ENCODE measurements around the gene C15orf61. TPM values are rescaled to one million over a fixed set of nuclear protein-coding genes. Genes with fewer than 3 reads are reported as not detected.

Gene C15orf61
- 13.6 TPM for total RNA-seq
- long read RNA-seq, full-length matches to known transcripts, result 46 of 47 reads
- long read RNA-seq, partial matches to known transcripts, result 0 of 47 reads
- long read RNA-seq, other reads (novel, unspliced or antisense), result 1 of 47 reads

- ATAC-seq, result peak; percentile 94
- DNase-seq, result peak; percentile 93
- intact Hi-C loops (cut with micrococcal nuclease), result no loop called here
Observed at GRCh38 chr15:67521029-67521782, at the start of gene C15orf61. TSS of gene C15orf61 (plus strand) at chr15:67521131. CDS start at chr15:67521249, 118 bp downstream.

- DNase-seq (no peak), ATAC-seq (no peak)
- intact Hi-C loops (cut with micrococcal nuclease), result no loop called here
Observed at GRCh38 chr15:67472957-67473356, 48.0 kb upstream of the C15orf61 start.

GRCh38 chr15:67474405-67475110 lies 46.4 kb upstream of the C15orf61 start:
- DNase-seq, result no peak
- intact Hi-C loops (cut with micrococcal nuclease), result no loop called here
- ATAC-seq, result no peak

DNA sequence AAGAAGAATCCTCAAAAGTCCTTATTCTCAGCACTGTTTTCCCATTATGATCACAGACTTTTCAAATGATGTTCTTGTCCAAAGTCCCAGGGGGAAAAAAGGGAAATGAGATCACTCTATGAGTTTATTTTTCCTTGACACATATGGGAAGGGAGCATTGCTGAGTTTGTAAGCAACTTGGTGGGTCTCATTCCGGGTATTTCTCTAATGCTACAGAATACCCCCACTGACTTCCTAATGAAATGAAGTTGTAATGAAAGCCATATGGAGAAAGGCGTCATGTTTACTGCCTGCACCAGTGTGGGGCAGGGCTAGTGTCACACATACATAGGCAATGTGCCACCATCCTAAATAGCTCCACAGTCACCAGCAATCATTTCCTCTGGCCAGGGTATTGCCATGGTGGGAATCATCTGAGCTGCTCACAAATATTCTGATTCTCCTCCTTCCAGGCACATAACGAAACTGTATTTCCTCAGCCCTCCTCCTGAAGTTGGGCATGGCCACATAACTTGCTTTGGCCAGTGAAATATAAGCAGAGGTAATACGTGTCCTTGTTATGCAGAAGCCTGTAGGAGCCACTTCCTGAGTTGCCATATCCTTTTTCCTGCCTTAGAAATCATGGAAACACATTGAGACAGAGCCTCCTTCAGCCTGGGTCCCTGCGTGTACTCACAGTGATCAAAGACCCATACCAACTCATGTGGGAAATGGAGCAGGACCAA lies 41.0 kb upstream of the C15orf61 start:
- intact Hi-C loops (cut with micrococcal nuclease), result no loop called here
- no peak for DNase-seq
- ATAC-seq, result peak; percentile 42

- no peak for ATAC-seq
- no peak for DNase-seq
- intact Hi-C loops (cut with micrococcal nuclease), result no loop called here
Observed at GRCh38 chr15:67480741-67481140, 40.2 kb upstream of the C15orf61 start.

DNA sequence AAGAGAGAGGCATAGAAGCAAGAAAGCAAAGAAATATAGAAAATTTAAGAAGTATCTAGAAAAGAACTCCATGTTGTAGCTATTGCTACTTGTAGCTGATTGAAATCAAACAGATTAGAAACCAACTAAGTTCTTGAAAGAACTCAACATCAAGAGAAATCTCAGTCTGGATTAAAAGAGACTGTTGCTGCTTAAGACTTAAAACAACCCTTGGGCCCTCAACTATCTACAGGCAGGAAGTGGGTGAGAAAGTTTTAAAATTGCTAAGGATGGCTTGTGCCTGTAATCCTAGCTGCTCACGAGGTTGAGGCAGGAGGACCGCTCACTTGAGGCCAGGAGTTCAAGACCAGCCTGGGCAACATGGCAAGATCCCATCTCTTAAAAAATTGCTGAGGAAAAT lies 39.3 kb upstream of the C15orf61 start:
- intact Hi-C loops (cut with micrococcal nuclease), result no loop called here
- DNase-seq (no peak), ATAC-seq (no peak)

DNA sequence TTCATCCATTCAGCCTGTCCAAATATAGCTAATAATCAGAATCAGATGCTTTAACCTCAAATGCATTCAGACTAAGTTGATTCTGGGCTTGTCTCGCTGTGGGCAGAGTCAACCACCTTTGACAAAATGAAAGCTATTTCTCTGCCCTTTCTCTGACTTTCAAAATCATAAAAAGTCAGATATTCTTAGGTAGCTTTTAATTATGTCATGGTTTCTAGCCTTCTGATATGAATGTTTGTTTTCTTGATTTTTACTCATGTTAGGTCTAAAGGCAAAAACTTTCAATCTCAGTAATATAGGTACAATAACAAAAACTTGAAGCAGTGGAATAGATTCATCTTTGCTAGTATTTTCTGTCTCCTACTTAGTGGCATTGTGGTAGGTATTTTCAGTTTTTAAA lies 25.3 kb upstream of the C15orf61 start:
- no peak for ATAC-seq
- DNase-seq, result no peak
- intact Hi-C loops (cut with micrococcal nuclease), result no loop called here

DNA sequence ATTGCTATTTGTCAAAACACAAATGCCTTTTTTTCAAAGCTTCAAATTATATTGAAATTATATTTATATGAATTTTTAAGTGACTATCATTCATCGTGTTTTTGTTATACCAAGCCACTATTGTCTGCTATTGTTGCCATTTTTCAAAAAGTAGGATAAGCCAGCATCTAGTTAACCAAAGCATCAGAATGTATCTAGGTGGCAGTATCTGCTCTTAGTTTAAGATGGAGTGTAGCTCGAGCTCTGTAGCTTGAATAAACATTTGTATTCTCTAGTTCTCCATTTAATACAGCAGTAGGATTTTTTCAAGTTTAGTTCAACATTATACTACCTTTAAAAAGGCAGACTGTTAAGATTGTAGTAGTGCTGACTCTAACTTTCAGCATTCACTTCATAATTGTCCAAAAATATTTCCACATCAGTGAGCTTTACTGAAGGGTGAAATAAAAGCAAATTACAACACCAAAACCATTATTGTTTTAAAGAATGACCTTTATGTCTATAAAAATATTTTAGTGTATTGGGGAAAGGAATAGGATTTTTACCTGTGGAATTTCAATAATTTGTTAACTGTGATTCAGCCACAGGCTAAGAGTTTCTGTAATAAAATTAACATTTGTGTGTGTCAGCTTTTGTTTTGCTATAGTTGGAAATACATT lies 19.6 kb upstream of the C15orf61 start:
- DNase-seq, result no peak
- ATAC-seq, result peak; percentile 36
- intact Hi-C loops (cut with micrococcal nuclease), result no loop called here

DNA sequence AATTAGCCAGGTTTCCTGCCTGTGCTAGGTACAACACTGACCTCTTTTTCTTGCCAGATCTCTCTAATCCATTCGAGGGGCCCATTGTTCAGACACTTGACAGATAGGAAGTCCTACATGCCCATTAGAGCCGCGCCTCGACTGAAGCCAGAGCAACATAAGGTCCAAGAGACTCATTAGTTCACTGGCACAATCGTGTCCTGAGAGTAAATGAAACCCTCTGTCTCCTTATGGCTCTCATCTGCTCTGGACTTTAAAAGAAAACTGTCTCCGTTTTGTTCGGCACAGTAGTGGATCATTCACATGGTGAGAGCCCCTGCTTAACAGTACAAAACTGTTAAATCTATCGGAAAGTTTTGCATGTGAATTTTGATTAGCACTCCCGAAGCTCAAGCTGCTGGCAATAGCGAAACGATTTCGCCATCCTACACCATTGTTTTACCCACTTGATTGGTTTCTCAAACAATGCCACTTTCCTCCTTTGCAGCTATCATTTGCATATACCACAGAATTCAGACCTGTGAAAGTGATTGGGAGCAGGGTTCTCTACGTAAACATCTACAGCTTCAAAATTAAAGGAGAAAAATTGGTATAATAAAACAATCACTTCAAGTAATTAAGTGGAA lies 19.0 kb upstream of the C15orf61 start:
- intact Hi-C loops (cut with micrococcal nuclease), result no loop called here
- ATAC-seq (no peak), DNase-seq (no peak)

DNA sequence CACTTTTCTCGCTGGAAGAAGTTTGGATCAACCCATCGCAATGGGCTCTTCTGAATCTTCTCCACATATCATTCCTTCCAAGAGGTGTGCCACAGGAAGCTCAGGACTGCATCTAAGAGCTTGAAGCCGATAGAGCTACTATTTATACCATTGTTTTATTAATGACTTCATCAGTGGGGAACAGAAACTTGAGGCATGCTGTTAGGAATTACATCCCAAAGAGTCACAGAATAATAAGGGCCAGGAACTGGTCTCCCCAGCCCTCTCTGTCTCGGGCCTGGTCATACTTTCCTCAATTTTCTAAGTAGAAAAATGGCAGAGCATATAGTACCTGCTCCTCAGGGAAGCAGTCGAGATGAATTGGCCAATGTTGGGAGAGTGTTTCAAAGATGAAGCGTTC lies 16.9 kb upstream of the C15orf61 start:
- intact Hi-C loops (cut with micrococcal nuclease), result no loop called here
- DNase-seq (no peak), ATAC-seq (no peak)

DNA sequence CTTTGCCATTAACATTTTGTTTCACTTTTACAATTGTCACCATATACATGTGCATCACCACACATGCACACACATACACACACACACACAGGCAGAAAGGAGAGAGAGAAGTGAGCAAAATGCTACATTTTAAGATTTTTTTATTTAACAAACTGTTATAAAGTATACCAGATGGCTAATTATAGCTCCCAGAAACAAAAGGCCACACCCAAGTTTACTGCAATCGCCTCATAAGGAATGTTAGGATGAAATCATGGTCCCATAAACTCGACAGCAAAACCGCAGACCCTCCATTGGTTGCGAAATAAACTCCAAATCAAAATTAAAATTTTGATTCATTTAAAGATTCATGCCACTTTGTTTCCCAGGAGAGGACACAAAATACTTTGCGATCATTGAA lies 16.1 kb upstream of the C15orf61 start:
- ATAC-seq, result no peak
- intact Hi-C loops (cut with micrococcal nuclease), result no loop called here
- DNase-seq, result no peak

DNA sequence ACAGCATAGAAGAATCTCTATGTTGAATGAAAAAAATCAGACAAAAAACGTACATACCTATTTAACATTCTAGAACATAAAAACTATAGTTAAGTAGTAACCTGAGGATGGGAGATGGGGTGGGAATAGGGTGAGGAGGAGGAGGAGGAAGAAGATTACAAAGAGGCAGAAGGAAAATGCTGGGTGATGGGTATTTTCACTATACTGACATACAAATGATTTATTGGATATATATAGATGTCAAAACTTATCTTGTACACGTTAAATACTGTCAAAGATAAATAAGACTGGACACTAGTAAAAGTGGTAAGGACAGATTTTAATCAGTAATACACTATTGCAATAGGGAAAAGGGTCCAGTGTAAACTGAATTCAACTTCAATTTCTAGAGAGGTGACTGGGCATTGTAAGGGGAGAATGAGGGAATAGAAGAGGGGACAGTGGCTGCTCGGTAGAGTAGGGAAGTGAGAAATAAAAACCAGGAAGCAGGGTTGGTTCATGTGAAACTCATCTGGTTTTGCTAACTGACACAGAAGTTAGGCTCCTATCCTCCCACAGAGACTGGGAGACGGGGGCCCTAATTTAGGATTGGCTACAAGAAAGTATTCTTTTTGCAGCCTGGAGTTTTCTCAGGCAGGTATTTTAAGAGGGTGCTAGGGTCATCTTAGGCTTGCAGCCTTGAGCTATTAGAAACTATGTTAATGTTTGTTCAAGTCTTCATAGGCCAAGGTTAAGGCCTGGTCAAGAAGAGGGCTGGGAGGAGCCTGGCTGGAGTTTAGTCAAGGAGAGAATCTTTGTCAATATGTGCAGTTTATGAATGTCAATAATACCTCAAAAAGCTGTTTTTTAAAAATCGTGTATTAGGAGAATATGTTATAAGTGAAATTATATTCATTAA lies 15.0 kb upstream of the C15orf61 start:
- intact Hi-C loops (cut with micrococcal nuclease), result no loop called here
- DNase-seq (no peak), ATAC-seq (peak; percentile 22)

DNA sequence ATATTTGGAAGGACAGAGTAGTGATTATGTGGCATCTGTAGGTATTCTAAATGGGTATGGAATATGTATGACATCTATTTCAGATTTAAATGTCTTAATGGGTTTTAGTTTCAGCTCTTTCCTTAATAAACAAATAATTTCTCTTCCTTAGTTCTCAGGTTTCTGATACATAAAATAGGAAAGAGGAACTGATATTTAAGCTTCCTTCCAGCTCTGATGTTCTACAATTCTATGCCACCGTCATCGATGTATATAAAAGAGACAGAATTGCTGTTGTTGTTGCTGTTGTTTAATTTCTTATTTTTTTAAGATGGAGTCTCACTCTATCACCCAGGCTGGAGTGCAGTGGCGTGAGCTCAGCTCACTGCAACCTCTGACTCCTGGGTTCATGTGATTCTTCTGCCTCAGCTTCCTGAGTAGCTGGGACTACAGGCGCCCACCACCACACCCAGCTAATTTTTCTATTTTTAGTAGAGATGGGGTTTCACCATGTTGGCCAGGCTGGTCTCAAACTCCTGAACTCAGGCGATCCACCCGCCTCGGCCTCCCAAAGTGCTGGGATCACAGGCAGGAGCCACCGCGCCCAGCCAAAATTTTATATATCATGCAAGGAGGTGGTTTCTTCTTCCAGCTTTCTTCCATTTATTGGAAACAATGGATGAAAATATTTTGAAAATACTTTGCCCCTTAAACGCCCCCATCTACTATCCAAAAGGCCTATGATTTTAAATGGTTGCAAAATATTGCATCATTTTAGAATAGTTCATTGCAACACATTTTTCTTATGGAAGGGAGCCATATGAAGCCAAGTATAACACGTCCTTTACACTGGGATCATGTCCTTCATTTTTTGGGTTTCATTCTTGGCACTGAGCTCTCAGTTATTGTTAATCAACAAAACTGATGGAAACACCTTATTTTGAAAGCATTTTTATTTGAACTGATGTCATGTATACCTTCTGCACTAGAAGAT lies 13.9 kb upstream of the C15orf61 start:
- intact Hi-C loops (cut with micrococcal nuclease), result no loop called here
- DNase-seq (no peak), ATAC-seq (no peak)

DNA sequence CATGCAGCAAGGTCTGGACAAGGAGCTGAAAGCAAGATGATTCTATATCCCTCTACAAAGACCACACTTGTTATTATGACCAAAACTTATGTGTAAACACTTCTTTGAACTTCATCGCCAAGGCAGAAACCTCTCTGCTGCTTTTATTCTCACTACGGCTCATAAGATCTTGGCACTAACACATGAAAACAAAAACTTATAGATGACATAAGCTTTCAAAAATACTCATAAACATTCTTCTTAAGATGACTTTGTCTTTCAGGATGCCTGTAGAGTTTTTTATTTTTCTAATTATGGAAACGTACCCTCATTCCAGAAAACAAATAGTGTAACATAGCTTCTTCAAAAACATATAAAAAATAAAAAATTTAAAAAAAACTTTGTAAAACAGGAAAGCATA lies 12.5 kb upstream of the C15orf61 start:
- DNase-seq (no peak), ATAC-seq (no peak)
- intact Hi-C loops (cut with micrococcal nuclease), result no loop called here

DNA sequence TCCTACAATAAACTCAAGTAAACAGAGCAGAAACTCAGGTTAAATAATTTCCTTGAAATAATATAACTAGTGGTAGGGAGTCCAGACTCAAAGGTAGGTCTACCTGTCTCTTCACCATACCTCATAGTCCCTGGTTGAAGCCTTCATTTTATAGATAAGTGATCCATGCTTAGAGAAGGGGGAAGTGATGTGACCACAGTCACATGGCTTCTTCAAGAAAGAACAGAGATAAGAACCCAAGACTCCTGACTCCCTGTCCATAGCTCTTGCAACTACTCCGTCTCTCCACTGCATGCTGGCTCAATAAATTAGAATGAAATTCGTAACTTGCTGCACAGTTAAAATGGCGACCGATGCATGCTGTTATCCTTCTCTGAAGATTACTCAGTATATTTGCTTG lies 11.0 kb upstream of the C15orf61 start:
- intact Hi-C loops (cut with micrococcal nuclease), result no loop called here
- no peak for DNase-seq
- no peak for ATAC-seq

DNA sequence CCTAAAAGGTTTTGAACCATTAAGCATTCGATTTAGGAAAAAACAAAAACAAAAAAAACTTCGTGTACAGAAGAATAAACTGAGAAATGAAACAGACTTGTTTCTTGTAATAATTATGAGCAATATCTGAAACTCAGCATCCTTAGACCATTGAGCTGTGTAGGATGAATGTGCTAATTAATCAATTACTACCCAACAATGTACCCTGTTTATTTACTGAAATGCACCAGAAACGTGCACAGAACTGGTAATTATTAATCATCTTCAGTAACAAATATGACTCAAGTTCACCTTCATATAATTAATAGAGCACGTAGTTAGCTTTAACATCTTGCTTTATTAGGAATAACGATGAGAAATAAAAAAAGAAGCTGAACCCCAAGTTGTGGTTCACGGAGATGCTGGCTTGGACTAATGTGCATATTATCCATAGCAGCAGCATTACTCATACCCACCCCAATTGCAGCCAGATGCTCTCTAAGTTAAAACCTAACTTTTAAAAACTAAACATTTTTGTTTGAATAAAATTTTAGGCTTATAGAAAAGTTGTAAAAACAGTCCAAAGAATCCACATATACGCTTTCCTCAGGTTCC lies 10.2 kb upstream of the C15orf61 start:
- ATAC-seq (no peak), DNase-seq (no peak)
- intact Hi-C loops (cut with micrococcal nuclease), result no loop called here

DNA sequence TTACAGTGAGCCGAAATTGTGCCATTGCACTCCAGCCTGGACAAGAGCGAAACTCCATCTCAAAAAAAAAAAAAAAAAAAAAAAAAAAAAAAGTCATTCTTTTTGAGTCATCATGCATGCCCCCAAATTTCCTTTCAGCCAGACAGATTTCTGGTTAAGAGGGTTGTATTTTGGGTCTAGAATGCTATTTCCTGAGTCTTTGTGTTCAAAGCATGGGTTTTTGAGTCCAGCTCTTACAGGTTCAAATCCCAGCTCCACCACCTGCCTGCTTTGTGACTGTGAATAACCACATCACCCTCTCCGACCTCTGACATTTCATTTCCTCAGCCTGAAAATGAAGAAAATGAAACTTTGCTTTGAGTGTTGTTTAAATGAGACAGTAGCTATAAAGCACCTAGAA lies 9.3 kb upstream of the C15orf61 start:
- ATAC-seq, result no peak
- intact Hi-C loops (cut with micrococcal nuclease), result no loop called here
- DNase-seq, result no peak

All from left ventricle myocardium superior (tissue), 1 donor.